SK-N-SH treated with all-trans-retinoic acid at 6 μM for 48 hours (cell line): Measurements from ENCODE around the gene PZP.
"Not testable (repeated sequence)": the region's sequence is repeated elsewhere in the genome, so short reads cannot be mapped to it uniquely, and the experiment has no call there.

Source experiments
- ATAC-seq: fragments of 200-7000 bp; cut with Tn5 transposase; 3 replicates; pipeline ENCODE4 v1.9.1; 2020; ENCODE audit warnings: mild to moderate bottlenecking, moderate library complexity
- ARNTL ChIP-seq: fragments of 450-650 bp; formaldehyde crosslinking; IDR thresholded peaks from 2 replicates; pipeline ENCODE4 v1.5.0; 2020; ENCODE audit warnings: low read depth, mild to moderate bottlenecking, moderate library complexity, borderline replicate concordance
- BACH2 ChIP-seq: fragments of 250-450 bp; sonication (Bioruptor Pico); IDR thresholded peaks from 2 replicates; pipeline ENCODE4 v1.9.0; 2021; ENCODE audit warnings: mild to moderate bottlenecking, borderline replicate concordance
- CSDC2 ChIP-seq: fragments of 250-450 bp; sonication (Bioruptor Pico); IDR thresholded peaks from 2 replicates; pipeline ENCODE4 v1.5.0; 2020; ENCODE audit warnings: mild to moderate bottlenecking, moderate library complexity
- ESRRG ChIP-seq: fragments of 250-450 bp; sonication (Bioruptor Pico); IDR thresholded peaks from 2 replicates; pipeline ENCODE4 v1.6.1; 2021; ENCODE audit warnings: mild to moderate bottlenecking
- GLIS3 ChIP-seq: fragments of 250-450 bp; sonication (Bioruptor Pico); IDR thresholded peaks from 2 replicates; pipeline ENCODE4 v1.5.0; 2020; ENCODE audit warnings: mild to moderate bottlenecking, moderate library complexity
- ISL1 ChIP-seq: fragments of 250-450 bp; sonication (Bioruptor Pico); IDR thresholded peaks from 2 replicates; pipeline ENCODE4 v2.1.2; 2022; ENCODE audit warnings: mild to moderate bottlenecking, moderate library complexity
- OSR1 ChIP-seq: fragments of 250-450 bp; sonication (Bioruptor Pico); IDR thresholded peaks from 2 replicates; pipeline ENCODE4 v1.8.0; 2022; ENCODE audit warnings: moderate library complexity, mild to moderate bottlenecking, inconsistent platforms
- PATZ1 ChIP-seq: fragments of 250-450 bp; sonication (Bioruptor Pico); IDR thresholded peaks from 2 replicates; pipeline ENCODE4 v1.8.0; 2020; ENCODE audit warnings: mild to moderate bottlenecking, moderate library complexity, borderline replicate concordance
- POU6F1 ChIP-seq: fragments of 250-450 bp; sonication (Bioruptor Pico); IDR thresholded peaks from 2 replicates; pipeline ENCODE4 v1.8.0; 2021; ENCODE audit warnings: low read depth, mild to moderate bottlenecking, moderate library complexity, borderline replicate concordance
- PPARA ChIP-seq: fragments of 250-450 bp; sonication (Bioruptor Pico); IDR thresholded peaks from 2 replicates; pipeline ENCODE4 v1.5.0; 2020; ENCODE audit warnings: mild to moderate bottlenecking, borderline replicate concordance
- RARB ChIP-seq: fragments of 250-450 bp; sonication (Bioruptor Pico); IDR thresholded peaks from 2 replicates; pipeline ENCODE4 v1.8.0; 2021; ENCODE audit warnings: mild to moderate bottlenecking, moderate library complexity
- SNAI2 ChIP-seq: fragments of 250-450 bp; sonication (Bioruptor Pico); IDR thresholded peaks from 2 replicates; pipeline ENCODE4 v1.5.0; 2020; ENCODE audit warnings: mild to moderate bottlenecking, moderate library complexity
- TCF4 ChIP-seq: fragments of 250-450 bp; sonication (Bioruptor Pico); IDR thresholded peaks from 2 replicates; pipeline ENCODE4 v1.8.0; 2021; ENCODE audit warnings: mild to moderate bottlenecking, moderate library complexity, borderline replicate concordance
- TOX ChIP-seq: fragments of 250-450 bp; sonication (Bioruptor Pico); IDR thresholded peaks from 2 replicates; pipeline ENCODE4 v1.8.0; 2021; ENCODE audit warnings: mild to moderate bottlenecking, moderate library complexity, borderline replicate concordance
- ZC3H10 ChIP-seq: fragments of 250-450 bp; sonication (Bioruptor Pico); IDR thresholded peaks from 2 replicates; pipeline ENCODE4 v1.5.1; 2021; ENCODE audit warnings: mild to moderate bottlenecking, moderate library complexity
- ZFP3 ChIP-seq: fragments of 250-450 bp; sonication (Bioruptor Pico); IDR thresholded peaks from 2 replicates; pipeline ENCODE4 v1.5.0; 2020; ENCODE audit warnings: mild to moderate bottlenecking, moderate library complexity
- ZFP30 ChIP-seq: fragments of 450-650 bp; formaldehyde crosslinking; IDR thresholded peaks from 2 replicates; pipeline ENCODE4 v1.5.0; 2022; ENCODE audit warnings: mild to moderate bottlenecking, moderate library complexity
- ZNF565 ChIP-seq: fragments of 450-650 bp; formaldehyde crosslinking; conservative IDR thresholded peaks from 2 replicates; pipeline ENCODE4 v1.5.0; 2020; ENCODE audit warnings: low read depth, mild to moderate bottlenecking, moderate library complexity
- ZNF70 ChIP-seq: fragments of 450-650 bp; formaldehyde crosslinking; IDR thresholded peaks from 2 replicates; pipeline ENCODE4 v1.5.0; 2020; ENCODE audit warnings: mild to moderate bottlenecking, moderate library complexity
- ZNF8 ChIP-seq: fragments of 450-650 bp; formaldehyde crosslinking; IDR thresholded peaks from 2 replicates; pipeline ENCODE4 v1.5.0; 2020; ENCODE audit warnings: mild to moderate bottlenecking, moderate library complexity
- TF ChIP-seq, protein P1 (sequence below): fragments of 250-450 bp; sonication (Bioruptor Pico); IDR thresholded peaks from 2 replicates; pipeline ENCODE4 v1.5.1; 2021; ENCODE audit warnings: mild to moderate bottlenecking, moderate library complexity
- TF ChIP-seq, protein P2 (sequence below): fragments of 250-450 bp; sonication (Bioruptor Pico); IDR thresholded peaks from 2 replicates; pipeline ENCODE4 v1.5.0; 2020; ENCODE audit warnings: mild to moderate bottlenecking, moderate library complexity
- TF ChIP-seq, protein P3 (sequence below): fragments of 250-450 bp; sonication (Bioruptor Pico); IDR thresholded peaks from 2 replicates; pipeline ENCODE4 v1.5.1; 2020; ENCODE audit warnings: low read depth, mild to moderate bottlenecking, moderate library complexity

Gene PZP

GRCh38 chr12:9223830-9224229, 15.6 kb upstream of the PZP start (continued):
- TF ChIP-seq BACH2 (CRISPR knock-in tag) (no peak), TOX (CRISPR knock-in tag) (no peak), RARB (CRISPR knock-in tag) (no peak), CSDC2 (CRISPR knock-in tag) (no peak), ZC3H10 (no peak)
- TF ChIP-seq, protein P1, sequence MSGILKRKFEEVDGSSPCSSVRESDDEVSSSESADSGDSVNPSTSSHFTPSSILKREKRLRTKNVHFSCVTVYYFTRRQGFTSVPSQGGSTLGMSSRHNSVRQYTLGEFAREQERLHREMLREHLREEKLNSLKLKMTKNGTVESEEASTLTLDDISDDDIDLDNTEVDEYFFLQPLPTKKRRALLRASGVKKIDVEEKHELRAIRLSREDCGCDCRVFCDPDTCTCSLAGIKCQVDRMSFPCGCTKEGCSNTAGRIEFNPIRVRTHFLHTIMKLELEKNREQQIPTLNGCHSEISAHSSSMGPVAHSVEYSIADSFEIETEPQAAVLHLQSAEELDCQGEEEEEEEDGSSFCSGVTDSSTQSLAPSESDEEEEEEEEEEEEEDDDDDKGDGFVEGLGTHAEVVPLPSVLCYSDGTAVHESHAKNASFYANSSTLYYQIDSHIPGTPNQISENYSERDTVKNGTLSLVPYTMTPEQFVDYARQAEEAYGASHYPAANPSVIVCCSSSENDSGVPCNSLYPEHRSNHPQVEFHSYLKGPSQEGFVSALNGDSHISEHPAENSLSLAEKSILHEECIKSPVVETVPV (CRISPR knock-in tag) = no peak
- TF ChIP-seq, protein P2, sequence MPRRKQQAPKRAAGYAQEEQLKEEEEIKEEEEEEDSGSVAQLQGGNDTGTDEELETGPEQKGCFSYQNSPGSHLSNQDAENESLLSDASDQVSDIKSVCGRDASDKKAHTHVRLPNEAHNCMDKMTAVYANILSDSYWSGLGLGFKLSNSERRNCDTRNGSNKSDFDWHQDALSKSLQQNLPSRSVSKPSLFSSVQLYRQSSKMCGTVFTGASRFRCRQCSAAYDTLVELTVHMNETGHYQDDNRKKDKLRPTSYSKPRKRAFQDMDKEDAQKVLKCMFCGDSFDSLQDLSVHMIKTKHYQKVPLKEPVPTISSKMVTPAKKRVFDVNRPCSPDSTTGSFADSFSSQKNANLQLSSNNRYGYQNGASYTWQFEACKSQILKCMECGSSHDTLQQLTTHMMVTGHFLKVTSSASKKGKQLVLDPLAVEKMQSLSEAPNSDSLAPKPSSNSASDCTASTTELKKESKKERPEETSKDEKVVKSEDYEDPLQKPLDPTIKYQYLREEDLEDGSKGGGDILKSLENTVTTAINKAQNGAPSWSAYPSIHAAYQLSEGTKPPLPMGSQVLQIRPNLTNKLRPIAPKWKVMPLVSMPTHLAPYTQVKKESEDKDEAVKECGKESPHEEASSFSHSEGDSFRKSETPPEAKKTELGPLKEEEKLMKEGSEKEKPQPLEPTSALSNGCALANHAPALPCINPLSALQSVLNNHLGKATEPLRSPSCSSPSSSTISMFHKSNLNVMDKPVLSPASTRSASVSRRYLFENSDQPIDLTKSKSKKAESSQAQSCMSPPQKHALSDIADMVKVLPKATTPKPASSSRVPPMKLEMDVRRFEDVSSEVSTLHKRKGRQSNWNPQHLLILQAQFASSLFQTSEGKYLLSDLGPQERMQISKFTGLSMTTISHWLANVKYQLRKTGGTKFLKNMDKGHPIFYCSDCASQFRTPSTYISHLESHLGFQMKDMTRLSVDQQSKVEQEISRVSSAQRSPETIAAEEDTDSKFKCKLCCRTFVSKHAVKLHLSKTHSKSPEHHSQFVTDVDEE (CRISPR knock-in tag) = no peak
- TF ChIP-seq, protein P3, sequence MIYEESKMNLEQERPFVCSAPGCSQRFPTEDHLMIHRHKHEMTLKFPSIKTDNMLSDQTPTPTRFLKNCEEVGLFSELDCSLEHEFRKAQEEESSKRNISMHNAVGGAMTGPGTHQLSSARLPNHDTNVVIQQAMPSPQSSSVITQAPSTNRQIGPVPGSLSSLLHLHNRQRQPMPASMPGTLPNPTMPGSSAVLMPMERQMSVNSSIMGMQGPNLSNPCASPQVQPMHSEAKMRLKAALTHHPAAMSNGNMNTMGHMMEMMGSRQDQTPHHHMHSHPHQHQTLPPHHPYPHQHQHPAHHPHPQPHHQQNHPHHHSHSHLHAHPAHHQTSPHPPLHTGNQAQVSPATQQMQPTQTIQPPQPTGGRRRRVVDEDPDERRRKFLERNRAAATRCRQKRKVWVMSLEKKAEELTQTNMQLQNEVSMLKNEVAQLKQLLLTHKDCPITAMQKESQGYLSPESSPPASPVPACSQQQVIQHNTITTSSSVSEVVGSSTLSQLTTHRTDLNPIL (CRISPR knock-in tag) = no peak
- TF ChIP-seq, all 23 proteins: peak for 0

GRCh38 chr12:9221483-9221882, 13.3 kb upstream of the PZP start:
- no peak for TF ChIP-seq PPARA (CRISPR knock-in tag)
- TF ChIP-seq POU6F1 = no peak
- no peak for TF ChIP-seq TCF4
- no peak for TF ChIP-seq OSR1
- TF ChIP-seq ZFP30 (CRISPR knock-in tag) = no peak
- no peak for TF ChIP-seq ZNF8 (CRISPR knock-in tag)
- TF ChIP-seq ZNF565 (CRISPR knock-in tag) = no peak
- TF ChIP-seq GLIS3 (CRISPR knock-in tag) = no peak
- TF ChIP-seq RARB (CRISPR knock-in tag) = no peak
- TF ChIP-seq BACH2 (CRISPR knock-in tag) = no peak
- no peak for TF ChIP-seq SNAI2
- TF ChIP-seq ZC3H10 = no peak
- TF ChIP-seq ZNF70 (CRISPR knock-in tag) = no peak
- no peak for TF ChIP-seq ISL1 (CRISPR knock-in tag)
- no peak for TF ChIP-seq TOX (CRISPR knock-in tag)
- no peak for TF ChIP-seq ZFP3
- no peak for ATAC-seq

DNA sequence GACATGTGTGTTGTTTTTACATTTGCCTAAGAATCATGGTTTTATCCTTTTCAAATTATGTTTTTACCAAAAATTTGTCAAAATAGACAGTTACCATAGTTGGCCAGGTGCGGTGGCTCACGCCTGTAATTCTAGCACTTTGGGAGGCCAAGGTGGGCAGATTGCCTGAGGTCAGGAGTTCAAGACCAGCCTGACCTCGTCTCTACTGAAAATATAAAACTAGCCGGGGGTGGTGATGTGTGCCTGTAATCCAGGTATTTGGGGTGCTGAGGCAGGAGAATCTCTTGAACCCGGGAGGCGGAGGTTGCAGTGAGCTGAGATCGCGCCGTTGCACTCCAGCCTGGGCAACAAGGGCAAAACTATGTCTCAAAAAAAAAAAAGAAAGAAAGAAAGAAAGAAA, 12.8 kb upstream of the PZP start:
- ATAC-seq = not testable (repeated sequence)

GRCh38 chr12:9214534-9214933, 6.3 kb upstream of the PZP start:
- ATAC-seq = no peak
- no peak for TF ChIP-seq PATZ1 (CRISPR knock-in tag)
- TF ChIP-seq ZNF8 (CRISPR knock-in tag) = no peak
- TF ChIP-seq TOX (CRISPR knock-in tag) = no peak
- TF ChIP-seq ISL1 (CRISPR knock-in tag) = no peak
- TF ChIP-seq GLIS3 (CRISPR knock-in tag) = no peak
- TF ChIP-seq RARB (CRISPR knock-in tag) = no peak
- TF ChIP-seq PPARA (CRISPR knock-in tag) = no peak
- no peak for TF ChIP-seq CSDC2 (CRISPR knock-in tag)
- no peak for TF ChIP-seq OSR1
- no peak for TF ChIP-seq ZNF70 (CRISPR knock-in tag)
- no peak for TF ChIP-seq SNAI2
- no peak for TF ChIP-seq TCF4
- TF ChIP-seq, protein P3 (CRISPR knock-in tag) = no peak
- TF ChIP-seq, protein P1 (CRISPR knock-in tag) = no peak
- TF ChIP-seq ARNTL (CRISPR knock-in tag) = no peak
- no peak for TF ChIP-seq ZFP3
- TF ChIP-seq ESRRG (CRISPR knock-in tag) = no peak
- no peak for TF ChIP-seq ZFP30 (CRISPR knock-in tag)
